Upper lobe of left lung (tissue), 4 donors: Measurements from ENCODE around the gene WDSUB1.

Source experiments
- CTCF ChIP-seq, 6 experiments: fragments of 450-650 bp in 4 of 6; fragments of 200-600 bp in 2 of 6; sonication (generic) in 2 of 6; IDR thresholded peaks; one replicate each; pipeline ENCODE4 v1.5.1; 2016 to 2019; ENCODE audit warnings: antibody characterized with exemption in 6 of 6
- EP300 ChIP-seq, 4 donors: sonication (generic); formaldehyde crosslinking; IDR thresholded peaks; one replicate each; pipeline ENCODE4 v1.5.1; 2017; ENCODE audit warnings: antibody characterized with exemption in 4 of 4, control low read depth in 2 of 4
- POLR2A ChIP-seq, 4 donors: fragments of 450-650 bp; IDR thresholded peaks; one replicate each; pipeline ENCODE4 v1.5.1; 2016 to 2017; ENCODE audit warnings: antibody characterized with exemption in 4 of 4, mild to moderate bottlenecking in 2 of 4
- POLR2AphosphoS5 ChIP-seq, 2 donors: sonication (generic); formaldehyde crosslinking; IDR thresholded peaks; one replicate each; pipeline ENCODE4 v1.5.1; 2017; ENCODE audit warnings: antibody characterized with exemption in 2 of 2

- TF ChIP-seq CTCF (IDR thresholded peaks at IDR 0.05) (no peak), POLR2A (IDR thresholded peaks at IDR 0.05) (no peak), POLR2AphosphoS5 (IDR thresholded peaks at IDR 0.05) (no peak), EP300 (IDR thresholded peaks at IDR 0.05) (no peak)
Measured at GRCh38 chr2:159281002-159281401, 5.5 kb downstream of the WDSUB1 start.
